Stimulated activated CD4-positive, alpha-beta T cell treated with anti-CD3 and anti-CD28 coated beads, Interleukin-2, amount 100 ng/mL, for 24 hours (primary cell): ENCODE results near the gene STK11IP.

Experiments used
- DNase-seq, 2 donors: peaks; one replicate each; pipeline ENCODE4 v3.0.0-alpha.2; 2020

STK11IP gene

GRCh38 chr2:219597552-219598307 lies at the start of gene STK11IP:
STK11IP (plus strand) TSS chr2:219597857; CDS start chr2:219598120, 263 bp downstream.
- peak; percentile 92 to 94 for DNase-seq

- DNase-seq = no peak
Measured at GRCh38 chr2:219548990-219549389, 48.7 kb upstream of the STK11IP start.

- DNase-seq = no peak
Measured at GRCh38 chr2:219549619-219550018, 48.0 kb upstream of the STK11IP start.

GRCh38 chr2:219551441-219552381 lies 45.9 kb upstream of the STK11IP start:
- DNase-seq = peak in 1 of 2 donors; percentile 27

GRCh38 chr2:219552382-219553167 lies 45.1 kb upstream of the STK11IP start:
- peak; percentile 84 to 87 for DNase-seq

GRCh38 chr2:219553168-219553417 lies 44.6 kb upstream of the STK11IP start:
- no peak for DNase-seq

GRCh38 chr2:219553463-219553963 lies 44.1 kb upstream of the STK11IP start:
- DNase-seq = no peak

- no peak for DNase-seq
Measured at GRCh38 chr2:219554350-219554749, 43.3 kb upstream of the STK11IP start.

- no peak for DNase-seq
Measured at GRCh38 chr2:219555956-219556355, 41.7 kb upstream of the STK11IP start.

- DNase-seq = no peak
Measured at GRCh38 chr2:219556413-219556812, 41.2 kb upstream of the STK11IP start.

- DNase-seq = no peak
Measured at GRCh38 chr2:219557320-219557719, 40.3 kb upstream of the STK11IP start.

GRCh38 chr2:219557791-219558785 lies 39.6 kb upstream of the STK11IP start:
- DNase-seq = no peak

GRCh38 chr2:219559156-219559915 lies 38.3 kb upstream of the STK11IP start:
- no peak for DNase-seq

- DNase-seq = peak in 1 of 2 donors; percentile 33
Measured at GRCh38 chr2:219560037-219560892, 37.4 kb upstream of the STK11IP start.

GRCh38 chr2:219560893-219561178 lies 36.8 kb upstream of the STK11IP start:
- DNase-seq = no peak

GRCh38 chr2:219561179-219562048 lies 36.2 kb upstream of the STK11IP start:
- no peak for DNase-seq

GRCh38 chr2:219562049-219563020 lies 35.3 kb upstream of the STK11IP start:
- no peak for DNase-seq
